ENCODE results near the gene NT5M. TPM values are rescaled to one million over a fixed set of nuclear protein-coding genes. Genes with fewer than 3 reads are reported as not detected.
A peak's percentile ranks its signal among the peaks of the same experiment; 100 is the strongest.

NT5M gene
- total RNA-seq, 1 donor from 2014 or later: 4.1 TPM

DNA sequence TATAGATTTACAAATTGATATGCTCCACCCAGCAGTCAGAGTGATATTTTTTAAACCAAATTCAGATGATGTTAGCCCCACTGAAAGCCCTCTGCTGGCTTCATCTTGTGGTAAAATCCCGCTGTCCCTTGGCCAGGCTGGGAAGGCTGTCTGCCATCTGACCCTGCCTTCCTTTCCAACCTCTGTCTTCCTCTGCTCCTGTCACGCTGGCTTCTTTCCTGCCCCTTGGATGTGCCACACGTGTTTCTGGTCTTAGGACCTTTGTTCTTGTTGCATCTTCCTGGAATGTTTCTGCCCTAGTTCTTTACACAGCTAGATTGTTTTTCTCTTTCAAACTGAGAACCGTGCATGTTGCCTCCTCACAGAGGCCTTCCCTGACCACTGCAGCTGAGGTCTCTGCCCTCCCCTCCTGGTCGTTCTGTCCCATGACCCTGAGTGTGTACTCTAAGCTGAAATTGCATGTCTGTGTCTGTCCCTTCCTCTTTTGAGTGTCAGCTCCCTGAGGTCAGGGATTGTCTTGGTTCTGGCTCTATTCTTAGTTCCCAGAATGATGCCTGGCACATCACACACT is 11.4 kb downstream of the NT5M start:
- TF ChIP-seq EZH2phosphoT487 (IDR thresholded peaks at IDR 0.05) (no peak), EZH2 (IDR thresholded peaks at IDR 0.05) (no peak)
- TF ChIP-seq, protein P1, sequence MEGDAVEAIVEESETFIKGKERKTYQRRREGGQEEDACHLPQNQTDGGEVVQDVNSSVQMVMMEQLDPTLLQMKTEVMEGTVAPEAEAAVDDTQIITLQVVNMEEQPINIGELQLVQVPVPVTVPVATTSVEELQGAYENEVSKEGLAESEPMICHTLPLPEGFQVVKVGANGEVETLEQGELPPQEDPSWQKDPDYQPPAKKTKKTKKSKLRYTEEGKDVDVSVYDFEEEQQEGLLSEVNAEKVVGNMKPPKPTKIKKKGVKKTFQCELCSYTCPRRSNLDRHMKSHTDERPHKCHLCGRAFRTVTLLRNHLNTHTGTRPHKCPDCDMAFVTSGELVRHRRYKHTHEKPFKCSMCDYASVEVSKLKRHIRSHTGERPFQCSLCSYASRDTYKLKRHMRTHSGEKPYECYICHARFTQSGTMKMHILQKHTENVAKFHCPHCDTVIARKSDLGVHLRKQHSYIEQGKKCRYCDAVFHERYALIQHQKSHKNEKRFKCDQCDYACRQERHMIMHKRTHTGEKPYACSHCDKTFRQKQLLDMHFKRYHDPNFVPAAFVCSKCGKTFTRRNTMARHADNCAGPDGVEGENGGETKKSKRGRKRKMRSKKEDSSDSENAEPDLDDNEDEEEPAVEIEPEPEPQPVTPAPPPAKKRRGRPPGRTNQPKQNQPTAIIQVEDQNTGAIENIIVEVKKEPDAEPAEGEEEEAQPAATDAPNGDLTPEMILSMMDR (IDR thresholded peaks at IDR 0.05): no peak
- no peak overlapping the region for H3K27ac ChIP-seq
- H3K27me3 ChIP-seq: no peaks in the 10 kb centered on the region
- Mint-ChIP-seq H3K36me3 (peaks cover 13% of the 10 kb centered on the region), H3K4me1 (peaks cover 3% of the 10 kb centered on the region), H3K27ac (peak overlapping the region; percentile 23), H3K27me3 (ENCODE audit: insufficient read depth, low read depth) (no peaks in the 10 kb centered on the region), H3K4me3 (no peak overlapping the region), H3K9me3 (peaks cover 3% of the 10 kb centered on the region)
- no peaks in the 10 kb centered on the region for H4K20me1 ChIP-seq (ENCODE audit: low read depth)
- no peak overlapping the region for H3K4me2 ChIP-seq
- peaks cover 8% of the 10 kb centered on the region for H3F3A ChIP-seq (ENCODE audit: low read depth)
- H3K36me3 ChIP-seq: no peaks in the 10 kb centered on the region
- no peak overlapping the region for H3K9ac ChIP-seq
- no peaks in the 10 kb centered on the region for H3K9me3 ChIP-seq (ENCODE audit: low read depth)
- no peak overlapping the region for H2AFZ ChIP-seq (replicated peaks)
- H3K79me2 ChIP-seq (ENCODE audit: low read depth): no peaks in the 10 kb centered on the region
- no peak for DNase-seq (ENCODE audit: low spot score)
- H3K4me3 ChIP-seq: no peak overlapping the region
- H3K4me1 ChIP-seq: no peaks in the 10 kb centered on the region

DNA sequence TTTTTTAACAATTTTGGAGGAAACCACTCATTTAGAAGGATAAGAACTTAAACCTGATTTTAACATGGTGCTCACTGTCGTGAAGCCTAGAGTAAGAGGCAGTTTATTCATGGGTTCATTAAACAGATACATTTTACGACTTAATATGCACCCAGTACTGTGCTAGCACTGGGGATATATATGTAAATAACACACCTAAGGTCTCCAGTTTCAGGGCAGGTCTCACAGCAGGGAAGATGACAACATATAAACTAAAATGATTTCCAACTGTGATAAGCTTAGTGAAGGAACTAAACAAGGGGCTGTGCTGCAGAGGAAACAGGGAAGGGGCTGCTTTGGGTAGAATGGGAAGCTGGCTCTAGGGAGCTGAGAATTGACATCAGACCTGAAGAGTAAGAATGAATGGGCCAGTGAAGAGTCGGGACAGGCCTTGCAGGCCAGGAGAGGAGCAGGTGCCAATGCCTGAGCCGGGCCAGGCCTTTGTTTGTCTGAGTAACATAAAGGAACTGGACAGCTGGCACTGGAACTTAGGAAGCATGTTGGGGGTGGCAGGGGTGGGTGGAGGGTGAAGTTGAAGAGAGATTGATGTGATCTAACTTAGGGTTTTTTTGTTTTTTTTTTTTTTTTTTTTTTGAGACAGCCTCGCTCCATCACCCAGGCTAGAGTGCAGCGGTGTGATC is 12.1 kb downstream of the NT5M start:
- Histone ChIP-seq H3K9ac (no peak overlapping the region), H3K4me3 (no peak overlapping the region), H3K27ac (no peak overlapping the region), H3K79me2 (ENCODE audit: low read depth) (no peaks in the 10 kb centered on the region), H3K36me3 (no peaks in the 10 kb centered on the region), H3F3A (ENCODE audit: low read depth) (peaks cover 8% of the 10 kb centered on the region), H3K27me3 (no peaks in the 10 kb centered on the region), H3K4me1 (no peaks in the 10 kb centered on the region), H2AFZ (replicated peaks) (no peak overlapping the region), H3K4me2 (no peak overlapping the region), H4K20me1 (ENCODE audit: low read depth) (no peaks in the 10 kb centered on the region), H3K9me3 (ENCODE audit: low read depth) (no peaks in the 10 kb centered on the region)
- H3K9me3 Mint-ChIP-seq: peaks cover 3% of the 10 kb centered on the region
- TF ChIP-seq, protein P1 (IDR thresholded peaks at IDR 0.05): no peak
- TF ChIP-seq EZH2phosphoT487 (IDR thresholded peaks at IDR 0.05) (no peak), EZH2 (IDR thresholded peaks at IDR 0.05) (no peak)
- peak overlapping the region; percentile 6 for H3K27ac Mint-ChIP-seq
- peaks cover 3% of the 10 kb centered on the region for H3K4me1 Mint-ChIP-seq
- DNase-seq (ENCODE audit: low spot score): no peak
- H3K27me3 Mint-ChIP-seq (ENCODE audit: insufficient read depth, low read depth): no peaks in the 10 kb centered on the region
- no peak overlapping the region for H3K4me3 Mint-ChIP-seq
- H3K36me3 Mint-ChIP-seq: peaks cover 9% of the 10 kb centered on the region

DNA sequence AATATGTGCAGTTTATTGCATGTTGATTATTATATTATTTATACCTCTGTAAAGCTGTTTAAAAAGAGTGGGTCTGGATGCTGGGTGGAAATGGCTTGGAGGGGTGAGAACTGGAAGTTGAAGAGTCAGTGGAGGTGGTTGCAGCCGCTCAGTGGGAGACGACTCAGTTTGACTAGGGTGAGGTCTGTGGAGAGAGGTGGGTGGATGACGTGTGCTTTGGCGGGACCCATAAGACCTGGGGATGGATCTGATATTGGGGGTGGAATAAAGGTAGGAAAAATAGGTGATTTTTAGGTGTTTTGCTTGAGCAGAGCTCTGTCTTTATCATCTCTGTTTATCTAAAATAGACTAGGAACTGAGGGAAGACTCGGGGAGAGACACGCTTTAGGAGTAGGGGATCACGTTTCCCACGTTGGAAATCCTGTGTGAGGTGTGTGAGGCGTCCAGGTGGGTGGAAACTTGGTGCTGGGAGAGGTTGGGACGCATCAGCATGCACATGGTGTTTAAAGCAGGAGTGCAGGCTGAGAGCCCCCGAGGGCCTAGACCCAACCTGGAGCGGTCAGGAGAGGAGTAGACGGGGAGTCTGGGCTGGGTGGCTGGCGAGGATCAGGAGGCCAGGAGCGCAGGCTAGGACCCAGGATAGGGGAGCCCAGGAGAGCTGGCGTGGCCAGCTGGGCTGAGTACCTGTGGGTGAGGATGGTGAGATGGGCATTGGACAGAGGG is 17.2 kb downstream of the NT5M start:
- Mint-ChIP-seq H3K27ac (no peak overlapping the region), H3K4me1 (peaks cover 1% of the 10 kb centered on the region)

More for the DNA sequence above, 17.2 kb downstream of the NT5M start:
- Histone ChIP-seq H3K4me1 (no peaks in the 10 kb centered on the region), H3K4me2 (no peak overlapping the region), H3K79me2 (ENCODE audit: low read depth) (no peaks in the 10 kb centered on the region), H3K36me3 (no peaks in the 10 kb centered on the region), H3K4me3 (no peak overlapping the region), H3K27me3 (no peaks in the 10 kb centered on the region), H3K9me3 (ENCODE audit: low read depth) (no peaks in the 10 kb centered on the region), H3K27ac (no peak overlapping the region), H3F3A (ENCODE audit: low read depth) (no peaks in the 10 kb centered on the region), H2AFZ (replicated peaks) (no peak overlapping the region), H4K20me1 (ENCODE audit: low read depth) (no peaks in the 10 kb centered on the region), H3K9ac (no peak overlapping the region)
- no peak for DNase-seq (ENCODE audit: low spot score)
- TF ChIP-seq EZH2phosphoT487 (IDR thresholded peaks at IDR 0.05) (no peak), EZH2 (IDR thresholded peaks at IDR 0.05) (no peak)
- TF ChIP-seq, protein P1 (IDR thresholded peaks at IDR 0.05): no peak
- Mint-ChIP-seq H3K36me3 (no peaks in the 10 kb centered on the region), H3K4me3 (no peak overlapping the region), H3K27me3 (ENCODE audit: insufficient read depth, low read depth) (peaks cover 2% of the 10 kb centered on the region), H3K9me3 (no peaks in the 10 kb centered on the region)
